Measurements from ENCODE around the gene BAG5.
A peak's percentile ranks its signal among the peaks of the same experiment; 100 is the strongest.
"Not testable (repeated sequence)": the region's sequence is repeated elsewhere in the genome, so short reads cannot be mapped to it uniquely, and the experiment has no call there.

BAG5 gene

GRCh38 chr14:103534576-103535061, 27.8 kb downstream of the BAG5 start:
- DNase-seq (ENCODE audit: low spot score), result no peak

DNA sequence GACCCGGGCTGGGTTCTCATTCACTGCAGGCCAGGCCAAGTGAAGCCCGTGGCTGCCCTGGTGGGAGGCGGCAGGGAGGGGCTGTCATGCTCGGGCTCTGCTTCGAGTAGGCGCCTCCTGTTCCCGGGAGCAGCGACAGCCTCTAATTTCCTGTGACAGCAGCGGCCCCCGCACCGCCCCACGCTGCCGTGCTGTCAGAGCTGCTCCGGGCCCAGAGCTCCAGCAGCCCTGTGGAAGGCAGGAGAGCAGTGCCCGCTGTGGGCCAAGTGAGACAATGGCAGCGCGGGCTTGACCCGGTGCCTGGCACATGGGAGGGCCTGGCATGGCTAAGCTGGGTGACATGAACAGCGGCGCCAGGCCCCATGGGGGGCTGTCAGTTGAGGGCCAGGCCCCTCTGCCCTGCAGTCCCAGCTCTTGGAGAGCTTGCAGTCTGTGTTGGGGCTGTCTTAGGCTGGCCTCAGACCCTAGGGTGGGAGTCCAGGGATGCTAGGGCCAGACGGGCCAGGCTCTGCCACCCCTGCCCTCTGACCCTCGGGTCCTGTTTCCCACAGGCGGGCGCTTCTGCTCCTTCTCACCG, 28.4 kb downstream of the BAG5 start:
- DNase-seq (ENCODE audit: low spot score), result no peak

- no peak for DNase-seq (ENCODE audit: low spot score)
Observed at GRCh38 chr14:103533137-103533998, 29.1 kb downstream of the BAG5 start.

- DNase-seq (ENCODE audit: low spot score), result no peak
Observed at GRCh38 chr14:103532216-103533136, 30.0 kb downstream of the BAG5 start.

DNA sequence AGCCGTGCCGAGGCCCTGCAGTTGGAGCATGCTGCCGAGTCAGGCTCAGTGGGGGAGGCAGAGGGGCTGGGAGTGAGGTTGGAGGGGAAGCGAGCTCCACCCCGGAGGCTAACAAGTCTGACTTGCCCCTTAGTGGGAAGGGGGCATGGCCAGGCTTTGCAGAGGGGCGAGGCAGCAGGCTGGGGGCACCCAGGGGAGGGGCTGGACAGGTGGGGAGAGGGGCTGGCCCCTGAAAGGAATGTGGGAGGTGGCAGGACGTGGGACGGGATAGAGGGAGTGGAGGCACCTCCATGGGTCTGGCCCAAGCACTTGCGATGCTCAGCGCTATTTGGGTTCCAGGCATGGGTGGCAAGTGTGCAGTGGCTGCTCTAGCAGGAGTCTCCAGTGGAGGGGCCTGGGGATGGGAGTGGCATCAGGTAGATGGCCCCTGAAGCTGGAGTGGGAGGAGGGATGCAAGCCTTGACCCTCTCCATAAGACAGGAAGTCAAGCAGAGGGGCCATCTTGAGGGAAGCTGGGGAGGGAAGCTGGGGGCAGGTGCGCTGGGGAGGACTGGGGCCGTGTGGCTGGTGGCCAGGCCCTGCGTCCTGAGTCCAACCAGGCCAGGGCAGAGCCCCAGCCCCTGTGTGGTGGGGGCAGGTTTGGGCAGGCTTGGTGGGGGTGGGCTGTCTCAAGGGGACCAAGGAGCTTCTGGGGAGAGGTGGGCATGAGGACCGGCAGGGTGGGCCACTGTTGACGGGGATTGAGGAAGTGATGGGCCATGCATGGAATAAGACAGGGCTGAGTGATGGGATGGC, 30.8 kb downstream of the BAG5 start:
- no peak for DNase-seq (ENCODE audit: low spot score)

DNA sequence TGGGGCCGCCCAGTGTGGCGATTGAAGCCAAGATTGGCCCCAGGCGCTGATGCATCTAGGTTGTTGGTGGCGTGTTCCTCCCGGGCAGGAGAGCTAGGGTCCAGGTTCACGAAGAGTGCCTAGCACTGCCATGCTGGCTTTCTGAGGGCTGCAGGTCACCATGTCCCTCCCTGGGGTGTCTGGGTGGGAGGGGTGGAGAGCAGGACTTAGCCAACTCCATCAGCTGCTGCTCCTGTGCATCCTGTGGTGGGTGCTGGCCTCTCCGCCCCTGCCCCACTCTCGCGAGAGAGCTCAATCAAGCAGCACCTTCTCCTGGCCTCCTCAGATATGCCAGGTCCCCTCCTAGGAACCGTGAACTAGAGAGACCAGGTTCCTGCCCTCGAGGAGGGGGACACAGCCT, 31.6 kb downstream of the BAG5 start:
- DNase-seq (ENCODE audit: low spot score), result no peak

DNA sequence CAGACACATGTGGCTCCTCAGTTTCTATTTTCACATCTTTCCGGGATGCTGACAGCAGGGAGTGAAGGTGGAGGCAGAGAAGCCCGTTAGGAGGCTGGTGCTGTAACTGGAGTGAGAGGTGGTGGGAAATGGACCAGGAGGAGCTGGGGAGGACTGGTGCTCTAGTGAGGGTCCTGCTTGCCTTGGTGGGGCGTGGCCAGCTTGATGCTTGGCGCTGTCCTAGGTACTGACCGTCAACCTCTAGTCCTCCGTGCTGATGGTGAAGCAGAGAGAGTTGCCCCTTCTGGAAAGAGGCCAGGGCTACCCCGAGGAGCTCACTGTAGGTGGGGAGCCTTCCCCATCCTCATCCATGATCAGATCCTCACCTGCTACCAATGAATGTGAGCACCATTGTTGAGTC, 32.1 kb downstream of the BAG5 start:
- no peak for DNase-seq (ENCODE audit: low spot score)

DNA sequence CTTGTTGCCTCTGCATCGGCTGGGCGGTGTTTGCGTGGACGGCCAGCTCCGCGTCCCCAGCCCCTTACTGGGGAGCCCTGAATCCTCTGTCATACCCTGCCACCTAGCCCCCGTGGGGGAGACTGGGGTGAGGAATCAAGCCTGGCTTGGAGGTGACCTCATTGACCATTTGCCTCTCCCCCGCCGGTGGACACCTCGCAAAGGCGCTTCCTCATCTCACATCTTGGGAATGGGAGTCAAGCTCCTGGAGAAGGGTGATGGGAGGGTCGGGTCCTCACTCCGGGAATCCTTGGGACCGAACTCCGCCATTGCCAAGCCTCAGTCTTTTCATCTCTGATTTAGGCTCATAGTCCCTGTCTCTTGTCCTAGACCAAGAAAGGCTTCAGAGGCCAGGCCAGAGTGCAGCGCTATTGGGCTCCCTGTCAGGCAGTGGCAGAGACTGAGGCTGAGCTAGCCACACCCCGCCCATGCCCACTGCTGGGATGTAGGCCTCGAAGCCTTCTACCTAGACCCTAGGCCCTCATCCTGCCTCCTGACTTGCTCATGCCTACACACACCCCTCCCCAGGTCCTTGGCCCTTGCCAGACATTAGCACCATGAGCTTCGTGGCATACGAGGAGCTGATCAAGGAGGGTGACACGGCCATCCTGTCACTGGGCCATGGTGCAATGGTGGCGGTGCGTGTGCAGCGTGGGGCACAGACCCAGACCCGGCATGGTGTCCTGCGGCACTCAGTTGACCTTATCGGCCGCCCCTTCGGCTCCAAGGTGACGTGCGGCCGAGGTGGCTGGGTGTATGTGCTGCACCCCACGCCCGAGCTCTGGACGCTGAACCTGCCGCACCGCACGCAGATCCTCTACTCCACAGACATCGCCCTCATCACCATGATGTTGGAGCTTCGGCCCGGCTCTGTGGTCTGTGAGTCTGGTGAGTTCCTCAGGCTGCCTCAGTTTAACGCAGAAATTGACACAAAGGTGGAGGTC, 32.8 kb downstream of the BAG5 start:
- no peak for DNase-seq (ENCODE audit: low spot score)

DNA sequence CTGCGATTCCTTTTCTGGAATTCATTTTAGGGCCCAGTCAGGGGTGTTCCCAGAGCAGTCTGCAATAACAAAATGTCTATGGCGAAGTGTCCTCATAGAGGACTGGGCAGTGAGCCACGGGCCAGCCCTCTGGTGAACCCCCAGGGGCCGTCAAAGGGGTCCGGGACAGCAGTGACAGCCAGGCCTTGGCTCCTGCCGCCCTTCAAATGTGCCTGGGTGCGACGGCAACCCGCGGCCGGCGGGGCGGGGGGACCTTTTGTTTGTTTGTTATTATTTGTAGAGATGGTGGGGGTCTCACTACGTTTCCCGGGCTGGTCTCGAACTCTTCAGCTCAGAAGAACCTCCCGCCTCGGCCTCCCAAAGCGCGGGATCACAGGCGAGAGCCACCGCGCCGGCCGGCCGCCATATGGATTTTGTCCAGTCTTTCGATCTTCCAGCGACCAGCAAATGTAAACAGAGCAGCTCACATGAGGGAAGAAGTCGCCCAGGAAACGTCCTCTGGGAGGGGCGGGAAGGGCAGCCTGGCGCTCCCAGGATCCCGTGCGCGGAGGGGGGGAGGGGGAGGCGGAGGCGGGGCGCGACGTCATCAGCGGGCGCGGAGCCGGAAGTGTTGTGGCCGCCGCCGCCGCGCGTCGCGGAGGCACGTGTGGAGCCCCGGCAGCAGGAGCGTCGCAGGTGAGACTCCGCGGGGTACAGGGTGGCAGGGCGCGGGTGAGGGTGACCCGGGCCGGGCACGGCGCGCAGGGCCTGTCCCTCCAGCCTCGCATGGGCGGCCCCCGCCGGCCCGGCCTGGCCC, 33.7 kb downstream of the BAG5 start, which contains the start of gene TRMT61A:
TSS of gene TRMT61A (plus strand) at position 610 of the 796 bp plus-strand sequence. CDS start 783 bp downstream, outside the sequence.
- DNase-seq (ENCODE audit: low spot score), result peak; percentile 76

DNA sequence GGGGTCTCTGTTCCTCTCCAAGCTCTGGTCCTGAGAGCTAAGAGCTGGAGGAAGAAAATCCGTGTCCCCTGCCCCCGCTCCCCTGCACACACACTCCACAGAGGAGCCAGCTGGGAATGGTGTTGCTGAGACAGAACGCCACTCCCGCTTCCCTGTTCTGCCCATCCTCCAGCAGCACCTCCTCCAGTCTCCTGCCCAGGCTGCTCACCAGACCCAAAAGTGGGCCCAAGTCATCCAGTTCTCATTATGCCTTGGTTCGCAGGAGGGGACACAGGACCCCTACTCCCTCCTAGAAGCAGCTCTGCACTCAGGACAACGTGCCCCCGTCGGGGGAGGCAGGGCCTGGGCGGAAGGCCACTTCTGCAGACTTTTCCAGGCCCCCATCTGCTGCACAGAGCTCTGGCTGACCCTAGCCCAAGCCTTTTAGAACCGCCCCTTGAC, 34.3 kb downstream of the BAG5 start:
- no peak for DNase-seq (ENCODE audit: low spot score)

- peak; percentile 24 for DNase-seq (ENCODE audit: low spot score)
Observed at GRCh38 chr14:103527408-103528145, 34.9 kb downstream of the BAG5 start.

- no peak for DNase-seq (ENCODE audit: low spot score)
Observed at GRCh38 chr14:103526914-103527248, 35.6 kb downstream of the BAG5 start.

DNA sequence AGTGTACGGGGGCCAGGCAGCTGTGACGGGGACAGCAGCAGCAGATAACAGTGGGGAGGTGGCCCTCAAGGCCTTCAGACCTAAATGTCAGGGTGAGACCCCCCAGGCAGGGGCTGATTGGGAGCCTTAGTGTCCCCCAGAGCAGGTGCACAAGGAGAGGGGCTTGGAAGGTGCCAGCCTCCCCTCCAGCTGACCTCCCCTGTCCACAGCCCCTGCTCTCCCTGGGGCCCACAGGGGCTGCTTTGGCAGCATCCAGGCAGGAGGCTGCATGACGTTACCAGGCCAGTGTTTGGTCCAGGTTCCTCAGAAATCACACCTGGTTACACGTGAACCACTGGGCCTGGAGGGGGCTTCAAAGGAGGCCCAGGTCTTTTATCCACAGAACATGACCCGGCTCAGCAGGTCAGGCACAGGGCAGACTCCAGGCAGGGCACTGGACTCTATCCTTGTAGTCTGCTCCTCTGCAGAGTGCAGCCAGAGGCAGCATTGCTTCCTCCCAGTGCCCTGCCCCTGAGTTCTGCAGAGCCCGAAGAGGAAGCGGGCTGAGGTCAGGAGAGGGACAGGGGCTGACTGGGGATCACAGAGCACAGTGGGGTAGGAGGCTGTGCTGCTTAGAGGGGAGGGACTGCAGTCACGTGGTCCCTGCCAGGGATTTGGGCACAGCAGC, 36.1 kb downstream of the BAG5 start:
- no peak for DNase-seq (ENCODE audit: low spot score)

DNA sequence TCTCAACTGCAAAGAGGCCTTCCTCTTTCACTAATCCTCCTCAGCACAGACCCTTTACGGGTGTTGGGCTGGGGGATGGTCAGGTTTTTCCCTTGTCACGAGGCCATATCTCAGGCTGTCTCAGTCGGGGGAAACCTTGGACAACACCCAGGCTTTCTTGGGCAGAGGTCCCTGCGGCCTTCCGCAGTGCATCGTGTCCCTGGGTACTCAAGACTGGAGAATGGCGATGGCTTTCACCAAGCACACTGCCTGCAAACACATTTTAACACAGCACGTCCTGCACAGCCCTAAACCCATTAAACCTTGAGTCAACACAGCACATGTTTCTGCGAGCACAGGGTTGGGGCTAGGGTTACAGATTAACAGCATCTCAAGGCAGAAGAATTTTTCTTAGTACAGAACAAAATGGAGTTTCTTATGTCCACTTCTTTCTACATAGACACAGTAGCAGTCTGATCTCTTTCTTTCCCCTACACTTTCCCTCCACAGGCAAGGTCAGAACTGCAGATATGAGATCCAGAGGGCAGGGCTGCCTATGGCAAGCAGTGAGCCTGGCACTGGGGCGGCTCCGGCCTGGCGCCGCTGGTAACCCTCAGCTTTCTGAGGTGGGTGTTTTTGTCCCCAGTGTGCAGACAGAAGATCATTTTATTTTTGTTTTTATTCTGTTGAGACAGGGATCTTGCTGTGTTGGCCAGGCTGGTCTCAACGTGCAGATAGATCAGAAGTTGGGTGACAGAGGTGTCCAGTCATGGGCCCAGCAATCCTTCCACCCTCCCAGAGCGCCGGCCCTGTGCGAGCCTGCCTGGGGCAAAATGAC, 36.8 kb downstream of the BAG5 start:
- not testable (repeated sequence) for DNase-seq (ENCODE audit: low spot score)

- no peak for DNase-seq (ENCODE audit: low spot score)
Observed at GRCh38 chr14:103524002-103524935, 38.2 kb downstream of the BAG5 start.

- DNase-seq (ENCODE audit: low spot score), result no peak
Observed at GRCh38 chr14:103523575-103523954, 38.9 kb downstream of the BAG5 start.
